ENCODE data around the gene CBR1. TPM values are rescaled to one million over a fixed set of nuclear protein-coding genes. Genes with fewer than 3 reads are reported as not detected.

Gene CBR1
- total RNA-seq, 1 donor, result 73.5 TPM

- TF ChIP-seq CTCF (IDR thresholded peaks at IDR 0.05; ENCODE audit: extremely low read depth, low read depth, low read length), result no peak
- H3K79me2 ChIP-seq (ENCODE audit: insufficient read depth, low read length), result no peaks in the 10 kb centered on the region
- no peak overlapping the region for H3K27ac ChIP-seq (ENCODE audit: low read depth, low read length)
- H3K36me3 ChIP-seq (ENCODE audit: insufficient read depth, low read length), result no peaks in the 10 kb centered on the region
- no peak overlapping the region for H2AFZ ChIP-seq (ENCODE audit: low read length)
- H3K4me1 ChIP-seq (ENCODE audit: insufficient read depth, low read length), result peaks cover 7% of the 10 kb centered on the region
- no peaks in the 10 kb centered on the region for H4K20me1 ChIP-seq (ENCODE audit: insufficient read depth, low read length)
- H3K9me3 ChIP-seq (ENCODE audit: low read depth, low read length), result no peaks in the 10 kb centered on the region
- peaks cover 4% of the 10 kb centered on the region for H3K27me3 ChIP-seq (ENCODE audit: insufficient read depth, low read length)
- no peak overlapping the region for H3K4me3 ChIP-seq (ENCODE audit: insufficient read depth, low read length)
- H3K4me2 ChIP-seq (ENCODE audit: insufficient read depth, low read length), result no peak overlapping the region
- no peak for DNase-seq (ENCODE audit: insufficient read length, low spot score, missing footprints)
These were observed 46.7 kb upstream of the CBR1 start for GRCh38 chr21:36023092-36023480.

- DNase-seq (ENCODE audit: insufficient read length, low spot score, missing footprints), result no peak
- Histone ChIP-seq H3K79me2 (ENCODE audit: insufficient read depth, low read length) (no peaks in the 10 kb centered on the region), H3K27me3 (ENCODE audit: insufficient read depth, low read length) (no peaks in the 10 kb centered on the region), H3K4me1 (ENCODE audit: insufficient read depth, low read length) (peaks cover 12% of the 10 kb centered on the region), H3K4me2 (ENCODE audit: insufficient read depth, low read length) (no peak overlapping the region), H3K9me3 (ENCODE audit: low read depth, low read length) (no peaks in the 10 kb centered on the region), H4K20me1 (ENCODE audit: insufficient read depth, low read length) (no peaks in the 10 kb centered on the region), H3K4me3 (ENCODE audit: insufficient read depth, low read length) (no peak overlapping the region), H3K27ac (ENCODE audit: low read depth, low read length) (no peak overlapping the region), H2AFZ (ENCODE audit: low read length) (no peak overlapping the region), H3K36me3 (ENCODE audit: insufficient read depth, low read length) (no peaks in the 10 kb centered on the region)
- TF ChIP-seq CTCF (IDR thresholded peaks at IDR 0.05; ENCODE audit: extremely low read depth, low read depth, low read length), result no peak
These were observed 45.0 kb upstream of the CBR1 start for GRCh38 chr21:36024782-36025181.

DNA sequence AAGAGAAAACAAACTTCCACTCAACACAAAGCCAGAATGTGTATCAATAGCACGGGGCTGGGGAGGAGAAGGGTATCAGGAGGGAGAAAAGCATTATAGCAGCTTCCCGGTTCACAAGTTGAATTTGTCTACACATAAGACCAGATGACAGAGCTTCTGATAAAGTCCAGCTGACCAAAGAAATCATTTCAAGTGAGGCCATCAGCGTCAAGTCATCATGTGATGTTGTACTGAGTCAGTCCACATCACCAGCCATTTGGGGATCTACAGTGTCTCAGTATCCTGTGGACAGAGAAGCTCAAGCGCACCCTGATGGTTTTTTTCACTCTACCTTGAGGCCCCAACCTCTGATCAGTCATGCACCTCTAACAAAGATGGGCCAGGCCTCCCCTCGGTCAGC, 42.5 kb upstream of the CBR1 start:
- H3K27ac ChIP-seq (ENCODE audit: low read depth, low read length), result no peak overlapping the region
- peaks cover 12% of the 10 kb centered on the region for H3K4me1 ChIP-seq (ENCODE audit: insufficient read depth, low read length)
- no peak overlapping the region for H3K4me3 ChIP-seq (ENCODE audit: insufficient read depth, low read length)
- H2AFZ ChIP-seq (ENCODE audit: low read length), result peak overlapping the region; percentile 35
- DNase-seq (ENCODE audit: insufficient read length, low spot score, missing footprints), result no peak
- no peaks in the 10 kb centered on the region for H3K27me3 ChIP-seq (ENCODE audit: insufficient read depth, low read length)
- H3K4me2 ChIP-seq (ENCODE audit: insufficient read depth, low read length), result no peak overlapping the region
- no peaks in the 10 kb centered on the region for H3K79me2 ChIP-seq (ENCODE audit: insufficient read depth, low read length)
- no peak for TF ChIP-seq CTCF (IDR thresholded peaks at IDR 0.05; ENCODE audit: extremely low read depth, low read depth, low read length)
- H3K36me3 ChIP-seq (ENCODE audit: insufficient read depth, low read length), result no peaks in the 10 kb centered on the region
- H3K9me3 ChIP-seq (ENCODE audit: low read depth, low read length), result no peaks in the 10 kb centered on the region
- H4K20me1 ChIP-seq (ENCODE audit: insufficient read depth, low read length), result no peaks in the 10 kb centered on the region

GRCh38 chr21:36028127-36029069, 41.4 kb upstream of the CBR1 start:
- Histone ChIP-seq H3K27ac (ENCODE audit: low read depth, low read length) (no peak overlapping the region), H3K4me3 (ENCODE audit: insufficient read depth, low read length) (peak overlapping the region; percentile 34), H4K20me1 (ENCODE audit: insufficient read depth, low read length) (no peaks in the 10 kb centered on the region), H3K4me2 (ENCODE audit: insufficient read depth, low read length) (peak overlapping the region; percentile 64), H3K4me1 (ENCODE audit: insufficient read depth, low read length) (peaks cover 12% of the 10 kb centered on the region), H3K27me3 (ENCODE audit: insufficient read depth, low read length) (no peaks in the 10 kb centered on the region), H3K9me3 (ENCODE audit: low read depth, low read length) (no peaks in the 10 kb centered on the region), H2AFZ (ENCODE audit: low read length) (peak overlapping the region; percentile 71), H3K79me2 (ENCODE audit: insufficient read depth, low read length) (no peaks in the 10 kb centered on the region), H3K36me3 (ENCODE audit: insufficient read depth, low read length) (no peaks in the 10 kb centered on the region)
- peak; percentile 94 for DNase-seq (ENCODE audit: insufficient read length, low spot score, missing footprints)
- peak; percentile 99 for TF ChIP-seq CTCF (IDR thresholded peaks at IDR 0.05; ENCODE audit: extremely low read depth, low read depth, low read length)

All from osteoblast (primary cell).